OCI-LY7 (cell line): ENCODE measurements around the gene FAM135A. TPM values are rescaled to one million over a fixed set of nuclear protein-coding genes. Genes with fewer than 3 reads are reported as not detected.

Source experiments
- BruUV-seq: library from RNA; stranded (reverse); fragments of 400-500 nt; replicated peaks from 2 replicates; lab custom pipeline; 2021; lab: Mats Ljungman, UMichigan
- CTCF ChIA-PET: fragments of 300-600 bp; sonication (Branson Sonifier 250); formaldehyde crosslinking; loops from one replicate; lab custom pipeline; 2022; ENCODE audit warnings: antibody characterized with exemption; ENCODE audit not compliant: unreplicated experiment; lab: Charles Lee
- POLR2A ChIA-PET: fragments of 300-600 bp; sonication (Branson Sonifier 250); formaldehyde crosslinking; loops from one replicate; lab custom pipeline; 2022; ENCODE audit warnings: antibody characterized with exemption; lab: Charles Lee
- DNase-seq: peaks from one replicate; pipeline ENCODE4 v3.0.0-alpha.2; 2015; ENCODE audit warnings: low spot score
- H2AFZ ChIP-seq: fragments of 200-600 bp; sonication (generic), shearing (Covaris generic); 2 replicates; pipeline ENCODE4 v1.6.1; 2014; ENCODE audit warnings: mild to moderate bottlenecking, antibody characterized with exemption, low read length, moderate library complexity
- H3K27ac ChIP-seq: fragments of 200-600 bp; sonication (generic); 2 replicates; pipeline ENCODE4 v1.5.1; 2014; ENCODE audit warnings: mixed run types, low read depth, mild to moderate bottlenecking, moderate library complexity, low read length, inconsistent platforms; ENCODE audit not compliant: poor library complexity, severe bottlenecking
- H3K36me3 ChIP-seq: fragments of 200-600 bp; sonication (generic); 2 replicates; pipeline ENCODE4 v1.6.1; 2014; ENCODE audit warnings: mild to moderate bottlenecking, antibody characterized with exemption, low read length, moderate library complexity, mixed read lengths; ENCODE audit not compliant: insufficient read depth
- H3K4me1 ChIP-seq: fragments of 200-600 bp; sonication (generic); 2 replicates; pipeline ENCODE4 v1.5.1; 2014; ENCODE audit warnings: mild to moderate bottlenecking, low read length; ENCODE audit not compliant: insufficient read depth, poor library complexity, severe bottlenecking
- H3K4me2 ChIP-seq: fragments of 200-600 bp; sonication (generic); 2 replicates; pipeline ENCODE4 v1.6.1; 2014; ENCODE audit warnings: mild to moderate bottlenecking, low read length
- H3K4me3 ChIP-seq: fragments of 200-600 bp; sonication (generic); 2 replicates; pipeline ENCODE4 v1.5.1; 2014; ENCODE audit warnings: mild to moderate bottlenecking, low read depth, low read length; ENCODE audit not compliant: poor library complexity, severe bottlenecking
- H3K79me2 ChIP-seq: fragments of 200-600 bp; sonication (generic); 2 replicates; pipeline ENCODE4 v1.6.1; 2016; ENCODE audit warnings: low read depth, mild to moderate bottlenecking, low read length, moderate library complexity, mixed read lengths; ENCODE audit not compliant: insufficient read depth
- H3K9me2 ChIP-seq: fragments of 200-600 bp; sonication (generic); 2 replicates; pipeline ENCODE4 v1.6.1; 2016; ENCODE audit warnings: mild to moderate bottlenecking, low read length, mixed read lengths; ENCODE audit not compliant: insufficient read depth
- H3K9me3 ChIP-seq: fragments of 200-600 bp; sonication (generic); 2 replicates; pipeline ENCODE4 v1.6.1; 2014; ENCODE audit warnings: mild to moderate bottlenecking, mixed run types, low read length, mixed read lengths
- H4K20me1 ChIP-seq: fragments of 200-600 bp; sonication (generic); 2 replicates; pipeline ENCODE4 v1.6.1; 2014; ENCODE audit warnings: mild to moderate bottlenecking, antibody characterized with exemption, low read length, moderate library complexity, mixed read lengths; ENCODE audit not compliant: insufficient read depth
- EZH2phosphoT487 ChIP-seq: fragments of 200-600 bp; sonication (generic); IDR thresholded peaks from 2 replicates; pipeline ENCODE4 v1.6.1; 2018; ENCODE audit warnings: low read depth, borderline replicate concordance, mild to moderate bottlenecking, mixed run types, antibody characterized with exemption, low read length, moderate library complexity, mixed read lengths
- intact Hi-C: fragments of 100-400 bp; cut with micrococcal nuclease; formaldehyde crosslinking; loops from one replicate; pipeline ENCODE4 v1.10.0; 2022; ENCODE audit not compliant: unreplicated experiment
- total RNA-seq, 2 experiments: library from RNA; depleted of rRNA in 1 of 2; stranded (reverse); fragments of >200 nt in 1 of 2; shearing (Covaris generic) in 1 of 2; gene quantifications; 2 replicates each; pipeline ENCODE4 v1.2.3, GENCODE V29; 2014 to 2022
- TF ChIP-seq, protein P1 (sequence below): fragments of 200-600 bp; sonication (generic); conservative IDR thresholded peaks from 2 replicates; pipeline ENCODE4 v1.5.1; 2014; ENCODE audit warnings: mild to moderate bottlenecking, antibody characterized with exemption, low read length, moderate library complexity, mixed read lengths

The FAM135A gene
- total RNA-seq, 2 experiments from 2014 or later: 35.5 to 66.2 TPM

DNA sequence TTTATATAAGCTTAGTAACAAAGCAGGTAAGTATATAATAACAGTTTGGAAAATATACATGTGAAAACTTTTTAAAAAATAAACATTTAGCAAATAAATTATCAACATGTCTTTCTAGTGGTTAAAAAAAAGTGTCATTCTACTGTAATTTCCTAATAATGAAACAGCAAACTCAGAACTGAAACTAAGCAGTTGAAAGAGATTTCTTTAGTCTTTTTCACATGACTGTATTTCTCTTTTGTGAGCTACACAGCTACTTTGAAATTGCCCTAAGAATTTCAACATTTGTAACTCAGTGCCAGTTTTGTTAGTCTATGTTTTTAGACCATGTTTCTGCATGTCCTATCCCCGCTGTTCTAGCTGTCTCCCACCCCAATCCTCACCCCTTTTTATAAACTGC, 125.1 kb downstream of the FAM135A start:
- Histone ChIP-seq H3K79me2 (no peaks in the 10 kb centered on the region), H3K4me2 (no peak overlapping the region), H2AFZ (no peak overlapping the region), H3K9me3 (no peaks in the 10 kb centered on the region), H4K20me1 (no peaks in the 10 kb centered on the region), H3K36me3 (peaks cover 30% of the 10 kb centered on the region), H3K9me2 (no peaks in the 10 kb centered on the region), H3K4me3 (no peak overlapping the region), H3K4me1 (peaks cover 16% of the 10 kb centered on the region), H3K27ac (no peak overlapping the region)
- TF ChIP-seq EZH2phosphoT487: no peak
- TF ChIP-seq, protein P1, sequence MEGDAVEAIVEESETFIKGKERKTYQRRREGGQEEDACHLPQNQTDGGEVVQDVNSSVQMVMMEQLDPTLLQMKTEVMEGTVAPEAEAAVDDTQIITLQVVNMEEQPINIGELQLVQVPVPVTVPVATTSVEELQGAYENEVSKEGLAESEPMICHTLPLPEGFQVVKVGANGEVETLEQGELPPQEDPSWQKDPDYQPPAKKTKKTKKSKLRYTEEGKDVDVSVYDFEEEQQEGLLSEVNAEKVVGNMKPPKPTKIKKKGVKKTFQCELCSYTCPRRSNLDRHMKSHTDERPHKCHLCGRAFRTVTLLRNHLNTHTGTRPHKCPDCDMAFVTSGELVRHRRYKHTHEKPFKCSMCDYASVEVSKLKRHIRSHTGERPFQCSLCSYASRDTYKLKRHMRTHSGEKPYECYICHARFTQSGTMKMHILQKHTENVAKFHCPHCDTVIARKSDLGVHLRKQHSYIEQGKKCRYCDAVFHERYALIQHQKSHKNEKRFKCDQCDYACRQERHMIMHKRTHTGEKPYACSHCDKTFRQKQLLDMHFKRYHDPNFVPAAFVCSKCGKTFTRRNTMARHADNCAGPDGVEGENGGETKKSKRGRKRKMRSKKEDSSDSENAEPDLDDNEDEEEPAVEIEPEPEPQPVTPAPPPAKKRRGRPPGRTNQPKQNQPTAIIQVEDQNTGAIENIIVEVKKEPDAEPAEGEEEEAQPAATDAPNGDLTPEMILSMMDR: no peak
- no peak for DNase-seq
- intact Hi-C loops: no loop called here
- CTCF ChIA-PET: no interaction called here
- POLR2A ChIA-PET: interaction anchor here (0.6 to 1.5 kb wide), 6 partner anchors 8 to 723 kb away, joined by 3 to 6 read pairs (median 3); partner anchors contain the start of gene SDHAF4
- BruUV-seq: no TSS peak

DNA sequence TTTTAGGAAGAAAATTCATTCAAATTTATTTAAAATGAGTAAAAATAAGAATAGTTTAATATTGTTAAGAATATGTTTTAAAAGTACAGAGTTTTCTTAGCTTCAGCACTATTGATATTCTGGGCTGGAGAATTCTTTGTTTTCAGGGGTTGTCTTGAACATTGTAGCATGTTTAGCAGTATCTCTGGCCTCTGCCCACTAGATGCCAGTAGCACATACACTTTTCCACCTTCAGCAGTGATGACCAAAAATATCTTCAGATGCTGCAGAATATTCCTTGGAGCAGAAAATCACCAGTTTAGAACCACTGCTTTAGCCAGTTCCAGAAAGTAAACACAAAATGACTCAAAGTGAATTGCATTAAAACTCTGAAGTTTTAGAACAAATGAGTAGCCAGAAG, 134.0 kb downstream of the FAM135A start:
- intact Hi-C loops: no loop called here
- Histone ChIP-seq H3K4me2 (no peak overlapping the region), H3K27ac (no peak overlapping the region), H3K79me2 (no peaks in the 10 kb centered on the region), H3K36me3 (peaks cover 3% of the 10 kb centered on the region; the same call in 1 of the 2 replicates), H3K4me3 (no peak overlapping the region), H2AFZ (no peak overlapping the region), H3K9me2 (no peaks in the 10 kb centered on the region), H4K20me1 (no peaks in the 10 kb centered on the region), H3K9me3 (no peaks in the 10 kb centered on the region), H3K4me1 (no peaks in the 10 kb centered on the region)
- TF ChIP-seq, protein P1: peak; percentile 47; the same call in 1 of the 2 replicates
- TF ChIP-seq EZH2phosphoT487: no peak
- POLR2A ChIA-PET: interaction anchor here (0.7 to 2.0 kb wide), 6 partner anchors 15 to 190 kb away, joined by 3 to 7 read pairs (median 4); partner anchors contain the start of gene SMAP1
- no peak for DNase-seq
- CTCF ChIA-PET: no interaction called here
- BruUV-seq: no TSS peak

DNA sequence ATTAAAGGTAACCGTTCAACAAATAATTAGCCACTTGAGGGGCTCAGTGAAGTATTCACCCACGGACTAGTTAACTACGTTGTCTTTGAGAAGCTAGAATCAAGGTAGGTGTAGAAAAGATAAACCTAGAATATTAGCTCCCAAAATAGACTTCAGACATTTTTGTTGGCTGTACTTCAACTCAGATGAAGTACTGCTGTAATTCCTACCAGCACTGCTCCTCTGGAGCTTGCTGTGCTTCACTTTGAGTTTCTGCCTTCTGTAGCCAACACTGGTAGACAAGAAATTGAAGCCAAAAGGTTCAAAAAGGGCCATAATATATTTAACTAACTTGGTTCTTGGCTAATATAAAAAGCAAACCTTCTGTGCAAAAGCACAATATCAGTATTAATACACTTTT, 134.6 kb downstream of the FAM135A start:
- DNase-seq: no peak
- H3K9me2 ChIP-seq: no peaks in the 10 kb centered on the region
- intact Hi-C loops: no loop called here
- ChIA-PET CTCF (no interaction called here), POLR2A (no interaction called here)
- H3K27ac ChIP-seq: no peak overlapping the region
- H2AFZ ChIP-seq: no peak overlapping the region
- no TSS peak for BruUV-seq
- no peak overlapping the region for H3K4me3 ChIP-seq
- no peaks in the 10 kb centered on the region for H3K9me3 ChIP-seq
- H3K4me1 ChIP-seq: no peaks in the 10 kb centered on the region
- no peaks in the 10 kb centered on the region for H4K20me1 ChIP-seq
- H3K79me2 ChIP-seq: no peaks in the 10 kb centered on the region
- TF ChIP-seq, protein P1: no peak
- no peak for TF ChIP-seq EZH2phosphoT487
- H3K4me2 ChIP-seq: no peak overlapping the region
- H3K36me3 ChIP-seq: peaks cover 3% of the 10 kb centered on the region; the same call in 1 of the 2 replicates
